GM12892 (cell line): ENCODE measurements around the gene JCHAIN.

Source experiments
- POLR2A ChIP-seq: IDR thresholded peaks from 2 replicates; pipeline ENCODE4 v1.6.1; 2011; ENCODE audit warnings: low read depth, low read length, control low read depth
- POLR2AphosphoS5 ChIP-seq: IDR thresholded peaks from 2 replicates; pipeline ENCODE4 v1.6.1; 2011; ENCODE audit warnings: low read depth, low read length, control low read depth
- TAF1 ChIP-seq: IDR thresholded peaks from 2 replicates; pipeline ENCODE4 v1.6.1; 2011; ENCODE audit warnings: low read depth, mild to moderate bottlenecking, control low read depth, low read length, borderline replicate concordance

GRCh38 chr4:70660106-70660505 is 6.2 kb downstream of the JCHAIN start:
- TF ChIP-seq POLR2A (no peak), POLR2AphosphoS5 (no peak), TAF1 (no peak)
